Astrocyte of the cerebellum (primary cell): ENCODE measurements around the gene LCE3E.

Experiments used
- DNase-seq: peaks from one replicate; pipeline ENCODE4 v3.0.0-alpha.2; 2011; ENCODE audit warnings: low read depth
- H3K4me3 ChIP-seq: 2 replicates; pipeline ENCODE4 v1.5.1; 2011; ENCODE audit warnings: mild to moderate bottlenecking, low read depth, low read length, moderate library complexity
- in situ Hi-C: cut with HindIII; loops from 2 replicates; pipeline ENCODE4 v1.10.0; 2017; ENCODE audit warnings: low sequenced_read_pairs
- TF ChIP-seq, protein P1 (sequence below): IDR thresholded peaks from 2 replicates; pipeline ENCODE4 v1.5.1; 2012; ENCODE audit warnings: low read length, low read depth, moderate library complexity, mild to moderate bottlenecking; ENCODE audit errors: missing control alignments

Gene LCE3E

DNA sequence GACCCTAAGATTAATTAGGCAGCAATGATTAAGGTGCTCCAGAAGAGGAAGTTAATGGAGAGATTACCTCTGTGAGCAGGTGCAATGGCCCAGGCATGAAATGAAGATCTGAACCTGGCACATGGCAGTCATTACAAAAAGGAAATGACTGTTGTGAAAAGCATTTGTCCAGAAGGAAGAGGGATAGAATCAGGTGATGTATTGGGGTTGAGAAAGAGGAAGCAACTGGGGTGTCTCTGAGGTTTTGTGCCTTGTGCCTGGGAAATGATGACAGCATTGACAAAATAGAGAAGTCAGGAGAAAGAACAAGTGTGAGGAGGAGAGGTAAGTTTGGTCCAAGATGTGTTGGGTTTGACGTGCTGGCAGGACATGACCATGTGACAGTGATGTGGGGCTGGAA lies 46.7 kb downstream of the LCE3E start:
- TF ChIP-seq, protein P1, sequence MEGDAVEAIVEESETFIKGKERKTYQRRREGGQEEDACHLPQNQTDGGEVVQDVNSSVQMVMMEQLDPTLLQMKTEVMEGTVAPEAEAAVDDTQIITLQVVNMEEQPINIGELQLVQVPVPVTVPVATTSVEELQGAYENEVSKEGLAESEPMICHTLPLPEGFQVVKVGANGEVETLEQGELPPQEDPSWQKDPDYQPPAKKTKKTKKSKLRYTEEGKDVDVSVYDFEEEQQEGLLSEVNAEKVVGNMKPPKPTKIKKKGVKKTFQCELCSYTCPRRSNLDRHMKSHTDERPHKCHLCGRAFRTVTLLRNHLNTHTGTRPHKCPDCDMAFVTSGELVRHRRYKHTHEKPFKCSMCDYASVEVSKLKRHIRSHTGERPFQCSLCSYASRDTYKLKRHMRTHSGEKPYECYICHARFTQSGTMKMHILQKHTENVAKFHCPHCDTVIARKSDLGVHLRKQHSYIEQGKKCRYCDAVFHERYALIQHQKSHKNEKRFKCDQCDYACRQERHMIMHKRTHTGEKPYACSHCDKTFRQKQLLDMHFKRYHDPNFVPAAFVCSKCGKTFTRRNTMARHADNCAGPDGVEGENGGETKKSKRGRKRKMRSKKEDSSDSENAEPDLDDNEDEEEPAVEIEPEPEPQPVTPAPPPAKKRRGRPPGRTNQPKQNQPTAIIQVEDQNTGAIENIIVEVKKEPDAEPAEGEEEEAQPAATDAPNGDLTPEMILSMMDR = no peak
- no peak for DNase-seq
- no peak overlapping the region for H3K4me3 ChIP-seq
- in situ Hi-C loops = no loop called here

DNA sequence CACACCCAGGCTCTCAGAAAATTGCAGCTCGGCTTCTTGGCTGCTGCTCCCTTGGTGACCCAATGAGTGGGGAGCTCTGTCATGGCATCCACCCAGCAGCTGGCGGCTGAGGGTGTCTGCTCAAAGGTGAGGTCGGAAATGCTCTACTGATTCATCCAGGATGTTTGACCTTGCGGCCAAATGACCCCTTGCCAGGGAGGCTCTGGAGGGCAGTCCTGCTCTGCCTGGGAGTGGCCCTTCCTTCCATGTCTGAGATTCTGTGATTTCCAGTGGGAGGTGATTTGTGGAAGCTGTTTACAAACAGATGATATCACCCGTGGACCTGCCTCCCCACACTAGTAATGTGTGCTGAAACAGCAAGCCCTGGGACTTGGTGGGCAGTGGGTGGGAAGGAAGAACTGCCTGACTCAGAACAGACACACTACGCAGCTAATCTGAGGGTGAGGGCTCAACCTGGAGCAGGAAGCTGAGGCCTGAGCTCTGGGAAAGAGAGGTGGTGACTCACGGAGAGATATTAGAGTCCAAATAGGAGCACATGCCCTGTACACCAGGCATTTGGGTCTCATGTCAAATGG lies 49.3 kb downstream of the LCE3E start:
- no peak for DNase-seq
- H3K4me3 ChIP-seq = no peak overlapping the region
- TF ChIP-seq, protein P1 = no peak
- in situ Hi-C loops = no loop called here

GRCh38 chr1:152516082-152516481 lies 50.5 kb downstream of the LCE3E start:
- H3K4me3 ChIP-seq = no peak overlapping the region
- in situ Hi-C loops = no loop called here
- TF ChIP-seq, protein P1 = no peak
- DNase-seq = no peak
